Measurements from ENCODE around the gene SALL4.
"Not testable (repeated sequence)": the region's sequence is repeated elsewhere in the genome, so short reads cannot be mapped to it uniquely, and the experiment has no call there.

SALL4 gene

DNA sequence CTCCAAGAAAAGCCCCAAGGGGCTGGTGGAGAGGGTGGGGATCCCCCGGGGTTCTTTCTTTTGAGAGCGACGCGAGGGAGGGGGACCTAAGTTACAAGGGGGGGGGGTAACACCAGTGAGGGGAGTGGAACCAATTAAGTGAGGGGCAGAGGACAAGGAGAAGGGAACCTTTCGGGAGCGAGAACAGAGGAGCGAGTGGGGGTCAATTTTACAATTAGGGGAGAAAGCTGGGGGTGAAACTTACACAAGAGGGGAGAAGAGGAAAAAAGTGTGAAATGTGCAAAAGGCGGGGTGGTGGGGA lies 548 bp downstream of the SALL4 start:
- no peak for DNase-seq (ENCODE audit: low read depth in 2 of 2, low spot score in 1 of 2)

DNA sequence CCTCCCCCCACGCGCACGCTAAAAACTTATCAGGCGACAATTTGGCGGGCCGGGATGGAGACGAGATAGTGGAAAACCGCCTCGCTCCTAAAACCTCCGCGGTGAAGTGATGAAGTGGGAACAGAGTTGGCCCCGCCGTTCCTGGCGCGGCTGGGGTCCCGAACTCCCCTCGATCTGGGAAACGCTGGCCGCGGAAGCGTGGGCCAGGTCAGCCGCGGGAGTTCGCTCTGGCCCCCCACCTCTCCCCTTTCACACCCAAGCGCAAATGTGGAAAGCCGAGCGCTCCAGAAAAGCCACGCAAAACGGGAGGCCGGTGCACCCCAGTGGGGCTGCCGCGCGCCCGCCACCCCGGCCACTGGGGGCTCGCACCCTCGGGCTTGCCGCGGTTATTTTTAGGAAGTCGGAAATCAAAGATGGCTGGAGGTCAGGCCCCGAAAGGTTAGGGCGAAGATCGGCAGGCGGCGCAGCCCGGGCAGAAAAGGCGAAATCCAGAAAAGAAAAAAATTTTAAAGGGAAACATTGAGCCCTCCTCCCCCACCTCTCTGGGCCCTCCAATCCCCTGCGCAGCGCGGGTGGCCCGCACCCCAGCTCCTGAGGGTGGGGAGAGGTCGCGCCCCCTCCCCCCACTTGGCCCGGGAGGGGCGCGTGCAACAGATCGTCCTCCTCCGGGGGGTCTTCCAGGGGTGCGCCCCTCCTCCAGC lies 1.0 kb downstream of the SALL4 start:
- no peak for DNase-seq (ENCODE audit: low read depth in 2 of 2, low spot score in 1 of 2)

- no peak for DNase-seq (ENCODE audit: low read depth in 2 of 2, low spot score in 1 of 2)
Measured at GRCh38 chr20:51800872-51801121, 1.5 kb downstream of the SALL4 start.

GRCh38 chr20:51800060-51800871 lies 2.1 kb downstream of the SALL4 start:
- peak; percentile 16 to 20 for DNase-seq (ENCODE audit: low read depth in 2 of 2, low spot score in 1 of 2)

DNA sequence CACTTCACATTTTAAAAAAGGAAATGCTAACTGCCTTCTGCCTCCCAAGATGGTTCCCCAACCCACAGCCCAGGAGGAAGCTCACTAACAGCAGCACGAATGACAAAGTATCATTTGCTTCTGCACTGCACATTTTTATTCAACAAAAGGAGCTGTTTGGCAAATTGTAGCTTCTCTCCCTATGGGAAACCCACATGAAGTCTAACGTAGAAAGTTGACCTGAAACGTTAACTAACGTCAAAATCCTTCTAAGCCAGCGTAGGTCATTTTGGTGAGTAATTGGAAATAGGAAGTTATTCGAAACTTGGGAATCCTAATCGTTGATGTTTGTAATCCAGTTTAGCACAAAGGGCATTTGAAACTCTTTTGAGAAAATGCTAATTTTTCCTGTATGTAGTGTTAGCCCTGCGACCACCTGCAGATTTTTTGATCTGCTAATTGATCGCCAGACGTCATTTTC lies 2.9 kb downstream of the SALL4 start:
- DNase-seq (ENCODE audit: low read depth in 2 of 2, low spot score in 1 of 2), result no peak

DNA sequence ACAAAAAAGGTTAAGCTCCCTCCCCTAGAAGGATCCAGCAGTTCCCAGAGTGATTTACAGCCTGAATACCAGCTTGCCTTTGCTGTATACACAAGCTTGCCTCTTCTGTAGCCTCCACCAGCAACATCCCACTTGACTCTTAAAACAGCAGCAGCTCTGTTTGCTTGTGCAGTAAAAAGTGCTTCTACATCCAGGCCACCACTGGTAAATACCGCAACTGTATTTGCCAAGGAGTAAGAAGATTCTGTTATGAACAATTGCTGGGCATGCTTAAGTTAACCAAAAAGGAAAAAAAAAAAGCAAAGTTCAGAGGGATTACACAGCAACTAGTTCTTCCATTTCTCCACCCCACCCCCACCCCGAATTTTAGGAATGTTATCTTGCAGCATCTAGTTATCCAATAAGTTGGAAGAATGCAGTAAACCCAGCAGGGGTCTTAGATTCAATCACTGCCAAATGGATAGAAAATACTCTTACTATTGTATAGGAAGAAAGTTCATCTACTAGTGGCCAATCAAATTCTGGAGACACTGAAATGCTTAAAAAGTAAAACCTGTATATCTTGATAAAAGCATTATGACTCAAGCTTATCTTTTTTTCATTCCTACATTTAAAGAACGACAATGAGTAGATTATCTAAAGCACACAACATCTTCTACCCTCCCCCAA lies 4.8 kb downstream of the SALL4 start:
- no peak for DNase-seq (ENCODE audit: low read depth in 2 of 2, low spot score in 1 of 2)

DNA sequence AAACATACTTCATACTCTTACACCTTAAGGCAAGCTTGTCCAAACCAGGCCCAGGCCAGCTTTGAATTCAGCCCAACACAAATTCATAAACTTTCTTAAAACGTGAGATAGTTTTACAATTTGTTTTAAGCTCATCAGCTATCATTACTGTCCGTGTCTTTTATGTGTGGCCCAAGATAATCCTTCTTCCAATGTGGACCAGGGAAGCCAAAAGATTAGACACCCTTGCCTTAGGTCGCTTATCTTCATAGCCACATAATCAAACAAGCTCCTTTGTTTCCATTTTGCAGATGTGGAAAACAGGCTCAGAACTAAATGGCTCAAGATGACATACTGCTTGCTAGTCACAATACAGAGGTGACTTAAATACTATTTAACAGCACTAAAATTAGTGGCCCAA lies 6.0 kb downstream of the SALL4 start:
- DNase-seq (ENCODE audit: low read depth in 2 of 2, low spot score in 1 of 2), result no peak

- no peak for DNase-seq (ENCODE audit: low read depth in 2 of 2, low spot score in 1 of 2)
Measured at GRCh38 chr20:51792960-51793359, 9.4 kb downstream of the SALL4 start.

DNA sequence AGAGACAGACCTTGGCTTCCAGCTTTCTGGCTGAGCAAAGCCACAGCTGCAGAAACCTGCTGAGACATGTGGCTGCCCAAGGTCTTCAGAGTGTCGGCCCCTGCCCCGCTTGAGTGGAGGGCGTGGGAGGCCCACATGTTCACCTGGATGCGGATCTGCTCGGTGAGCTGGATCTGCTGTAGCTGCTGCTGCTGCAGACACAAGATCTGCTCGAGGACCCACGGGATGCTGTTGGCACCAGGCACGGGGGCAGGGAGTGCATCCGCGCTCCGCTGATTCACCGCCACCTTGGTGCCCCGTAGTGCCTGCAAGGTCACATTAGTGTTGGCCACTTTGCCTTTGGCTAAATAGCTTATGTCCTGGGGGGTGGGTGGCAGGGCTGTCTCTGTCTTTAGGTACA lies 10.7 kb downstream of the SALL4 start:
- DNase-seq (ENCODE audit: low read depth in 2 of 2, low spot score in 1 of 2), result no peak

DNA sequence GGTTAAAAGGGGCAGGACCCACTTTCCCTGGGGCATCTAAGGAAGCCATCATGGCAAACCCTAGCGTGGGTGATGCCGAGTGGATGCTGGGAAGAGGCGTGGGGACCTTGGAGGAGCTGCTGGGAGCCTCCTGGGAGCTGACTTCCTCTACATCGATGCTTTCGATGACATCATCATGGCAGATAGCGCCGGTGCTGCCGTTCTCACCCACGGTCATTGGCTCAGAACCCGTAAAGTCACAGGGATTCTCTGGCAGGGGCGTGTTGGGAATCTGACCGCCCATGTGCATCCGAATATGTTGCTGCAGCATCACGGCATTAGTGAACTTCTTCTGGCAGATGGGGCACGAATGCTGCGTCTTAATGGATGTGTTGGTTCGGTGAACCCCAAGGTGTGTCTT lies 12.1 kb downstream of the SALL4 start:
- no peak for DNase-seq (ENCODE audit: low read depth in 2 of 2, low spot score in 1 of 2)

- no peak for DNase-seq (ENCODE audit: low read depth in 2 of 2, low spot score in 1 of 2)
Measured at GRCh38 chr20:51789434-51789833, 12.9 kb downstream of the SALL4 start.

DNA sequence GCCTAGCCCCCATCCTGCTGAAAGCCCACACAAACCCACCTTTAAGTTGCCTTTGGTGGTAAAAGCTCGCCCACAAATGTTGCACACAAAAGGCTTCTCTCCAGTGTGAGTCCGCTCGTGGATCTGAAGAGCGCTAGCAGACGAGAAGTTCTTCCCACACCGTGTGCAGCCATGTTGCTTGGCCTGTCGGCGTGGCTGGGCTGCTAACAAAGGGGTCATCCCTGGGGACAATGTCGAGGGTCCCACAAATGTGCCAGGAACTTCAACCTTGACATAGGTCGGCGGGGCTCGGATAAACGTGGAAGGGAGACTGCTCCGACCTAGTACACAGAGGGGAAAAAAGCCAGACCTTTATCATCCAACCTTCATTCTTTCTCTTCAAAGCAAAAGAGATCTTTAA lies 13.5 kb downstream of the SALL4 start:
- DNase-seq (ENCODE audit: low read depth in 2 of 2, low spot score in 1 of 2), result no peak

DNA sequence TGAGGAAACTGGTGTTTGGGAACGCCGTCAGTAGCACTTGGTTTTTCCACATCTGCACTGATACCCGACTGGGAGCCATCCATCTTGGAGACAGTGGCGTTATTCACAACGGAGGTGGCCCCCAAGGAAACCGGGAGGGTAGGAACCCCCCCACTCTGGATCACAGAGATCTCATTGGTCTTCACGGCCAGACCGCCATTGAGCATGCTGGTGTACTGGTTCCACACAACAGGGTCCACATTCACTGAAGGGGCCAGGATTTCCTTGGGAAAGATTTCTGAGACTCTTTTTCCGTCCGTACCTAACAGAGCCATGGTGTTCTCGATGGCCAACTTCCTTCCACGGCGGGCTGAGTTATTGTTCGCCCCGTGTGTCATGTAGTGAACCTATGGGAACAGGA lies 18.0 kb downstream of the SALL4 start:
- no peak for DNase-seq (ENCODE audit: low read depth in 2 of 2, low spot score in 1 of 2)

DNA sequence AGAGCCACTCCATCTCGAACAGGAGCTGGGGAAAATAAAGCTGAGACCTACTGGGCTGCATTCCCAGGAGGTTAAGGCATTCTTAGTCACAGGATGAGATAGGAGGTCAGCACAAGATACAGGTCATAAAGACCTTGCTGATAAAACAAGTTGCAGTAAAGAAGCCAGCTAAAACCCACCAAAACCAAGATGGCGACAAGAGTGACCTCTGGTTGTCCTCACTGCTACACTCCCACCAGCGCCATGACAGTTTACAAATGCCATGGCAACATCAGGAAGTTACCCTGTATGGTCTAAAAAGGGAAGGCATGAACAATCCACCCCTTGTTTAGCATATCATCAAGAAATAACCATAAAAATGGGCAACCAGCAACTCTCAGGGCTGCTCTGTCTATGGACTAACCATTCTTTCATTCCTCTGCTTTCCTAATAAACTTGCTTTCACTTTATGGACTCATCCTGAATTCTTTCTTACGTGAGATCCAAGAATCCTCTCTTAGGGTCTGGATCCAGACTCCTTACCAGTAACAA lies 24.0 kb downstream of the SALL4 start:
- not testable (repeated sequence) for DNase-seq (ENCODE audit: low read depth in 2 of 2, low spot score in 1 of 2)

GRCh38 chr20:51775241-51775640 lies 27.1 kb downstream of the SALL4 start:
- no peak for DNase-seq (ENCODE audit: low read depth in 2 of 2, low spot score in 1 of 2)

- DNase-seq (ENCODE audit: low read depth in 2 of 2, low spot score in 1 of 2), result no peak
Measured at GRCh38 chr20:51772236-51772635, 30.1 kb downstream of the SALL4 start.

DNA sequence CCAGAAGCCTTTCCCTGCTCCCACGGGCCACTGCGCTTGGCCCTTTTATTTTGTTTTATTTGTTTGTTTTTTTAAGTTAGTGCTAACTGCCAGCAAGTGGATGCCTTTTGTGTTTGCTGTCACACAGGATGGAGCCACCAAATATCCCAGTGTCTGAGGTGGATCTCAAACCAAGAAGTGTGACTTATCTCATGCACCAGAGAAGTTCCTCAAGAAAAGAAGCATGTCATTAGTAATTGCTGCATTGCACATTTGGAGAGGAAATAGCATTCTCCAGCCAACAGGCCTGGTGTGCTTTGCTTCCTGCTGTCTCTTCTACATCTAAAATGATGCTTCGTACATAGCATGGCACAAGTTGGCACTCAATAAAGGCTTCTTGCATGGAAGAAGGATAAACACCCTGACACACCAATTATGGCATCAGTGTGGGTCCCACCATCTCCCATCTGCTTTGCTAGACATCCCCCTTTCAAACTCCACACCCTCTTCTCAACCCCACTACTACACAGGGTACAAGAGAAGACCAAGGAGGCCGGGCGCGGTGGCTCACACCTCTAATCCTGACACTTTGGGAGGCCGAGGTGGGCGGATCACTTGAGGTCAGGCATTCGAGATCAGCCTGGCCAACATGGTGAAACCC lies 32.2 kb downstream of the SALL4 start:
- no peak for DNase-seq (ENCODE audit: low read depth in 2 of 2, low spot score in 1 of 2)

GRCh38 chr20:51768759-51769517 lies 33.4 kb downstream of the SALL4 start:
- no peak for DNase-seq (ENCODE audit: low read depth in 2 of 2, low spot score in 1 of 2)

DNA sequence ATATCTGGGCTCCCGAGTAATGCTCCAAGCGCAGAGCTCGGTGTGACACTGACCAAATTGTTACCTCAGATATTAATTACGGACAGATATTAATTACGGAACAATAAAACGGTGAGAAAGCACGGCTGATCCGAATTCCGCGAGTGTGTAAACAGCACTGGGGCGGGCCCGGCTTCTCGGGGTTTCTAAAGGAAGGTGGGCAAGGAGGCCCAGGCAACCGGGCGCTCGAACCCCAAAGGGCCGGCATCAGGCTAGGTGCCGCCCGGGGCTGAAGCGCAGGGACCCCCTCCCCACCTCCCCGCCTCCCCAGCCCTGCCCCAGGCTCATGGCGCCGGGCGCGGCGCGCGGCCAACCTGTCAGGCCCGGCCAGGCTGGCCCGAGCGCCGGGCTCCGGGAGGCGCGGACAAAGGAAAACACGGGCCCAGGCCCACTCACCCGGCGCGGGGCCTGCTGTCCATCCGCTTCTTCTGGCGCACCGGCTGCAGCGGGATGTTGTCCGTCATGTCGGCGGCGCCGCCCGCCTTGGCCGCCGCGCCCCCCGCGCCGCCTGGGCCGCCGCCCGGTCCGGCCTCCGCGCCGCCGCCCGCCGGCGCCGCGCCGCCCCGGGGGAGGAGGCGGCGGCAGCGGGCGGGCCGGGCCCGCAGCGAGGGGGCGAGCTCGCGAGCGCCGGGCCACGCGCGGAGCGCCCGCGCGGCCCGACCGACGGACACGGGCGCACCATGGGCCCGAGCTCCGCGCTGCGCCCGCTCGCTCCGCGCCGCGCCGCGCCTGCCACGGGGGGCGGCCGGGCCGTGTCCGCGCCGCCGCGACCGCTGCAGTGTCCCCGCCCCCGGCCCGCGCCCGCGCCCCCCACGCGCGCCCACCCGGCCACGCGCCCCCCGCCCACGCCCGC lies 34.2 kb downstream of the SALL4 start, which contains the start of gene ATP9A:
ATP9A (minus strand) TSS at position 524 of the 892 bp plus-strand sequence; CDS start at position 503, 21 bp downstream.
- no peak for DNase-seq (ENCODE audit: low read depth in 2 of 2, low spot score in 1 of 2)
